HL-60 (cell line): ENCODE measurements around the gene SMCP.

Experiments
- CTCF ChIP-seq: IDR thresholded peaks from one replicate; pipeline ENCODE4 v1.5.1; 2011; ENCODE audit warnings: low read length, control low read depth, inconsistent platforms; ENCODE audit not compliant: insufficient read depth
- GABPA ChIP-seq: IDR thresholded peaks from 2 replicates; pipeline ENCODE4 v1.6.1; 2012; ENCODE audit warnings: low read depth
- POLR2AphosphoS5 ChIP-seq: IDR thresholded peaks from 2 replicates; pipeline ENCODE4 v1.6.1; 2012; ENCODE audit warnings: low read depth
- REST ChIP-seq: IDR thresholded peaks from 2 replicates; pipeline ENCODE4 v1.6.1; 2012; ENCODE audit warnings: low read depth; ENCODE audit not compliant: insufficient replicate concordance

GRCh38 chr1:152884085-152884484 is 6.0 kb downstream of the SMCP start:
- TF ChIP-seq CTCF, result no peak
- no peak for TF ChIP-seq GABPA
- TF ChIP-seq REST, result no peak
- TF ChIP-seq POLR2AphosphoS5, result no peak
